HL-60/S4 treated with retinoic acid at 250 ng/mL for 4 days and 3 days (cell line): ENCODE results near the gene RNF150.

Experiments
- in situ Hi-C: fragments of 300-500 bp; cut with MboI; formaldehyde crosslinking; loops from 2 replicates; pipeline ENCODE4 v1.7.0; 2022; ENCODE audit warnings: low sequenced_read_pairs

The RNF150 gene

DNA sequence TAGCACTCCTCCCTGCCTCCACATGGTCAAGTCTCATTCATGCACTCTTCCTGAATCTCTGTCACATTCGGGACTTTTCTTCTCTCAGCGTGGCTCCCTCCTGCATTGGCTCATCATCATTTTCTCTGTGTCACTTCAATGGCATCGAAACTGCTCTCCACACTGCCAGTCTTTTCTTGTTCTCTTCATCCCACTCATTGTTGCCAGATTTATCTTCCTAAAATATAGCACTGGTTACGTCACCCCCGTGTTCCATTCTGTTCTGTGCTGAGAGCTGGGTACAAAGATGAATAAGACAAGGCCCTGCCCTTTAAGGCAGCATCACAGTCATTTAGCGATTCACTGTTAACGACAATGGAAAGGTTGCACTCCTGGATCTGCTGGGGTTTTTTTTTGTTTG lies 202.7 kb downstream of the RNF150 start:
- in situ Hi-C loops, result no loop called here

- in situ Hi-C loops, result no loop called here
Measured at GRCh38 chr4:140930011-140930410, 203.3 kb downstream of the RNF150 start.

- in situ Hi-C loops, result no loop called here
Measured at GRCh38 chr4:140928880-140929279, 204.4 kb downstream of the RNF150 start.

GRCh38 chr4:140926672-140927071 lies 206.6 kb downstream of the RNF150 start:
- in situ Hi-C loops, result no loop called here

GRCh38 chr4:140925417-140925816 lies 207.9 kb downstream of the RNF150 start:
- in situ Hi-C loops, result no loop called here

- in situ Hi-C loops, result no loop called here
Measured at GRCh38 chr4:140924761-140925392, 208.4 kb downstream of the RNF150 start.

- in situ Hi-C loops, result no loop called here
Measured at GRCh38 chr4:140906993-140907962, 226.0 kb downstream of the RNF150 start.

GRCh38 chr4:140904904-140905303 lies 228.4 kb downstream of the RNF150 start:
- in situ Hi-C loops, result no loop called here

GRCh38 chr4:140903522-140904475 lies 229.5 kb downstream of the RNF150 start:
- in situ Hi-C loops, result no loop called here

DNA sequence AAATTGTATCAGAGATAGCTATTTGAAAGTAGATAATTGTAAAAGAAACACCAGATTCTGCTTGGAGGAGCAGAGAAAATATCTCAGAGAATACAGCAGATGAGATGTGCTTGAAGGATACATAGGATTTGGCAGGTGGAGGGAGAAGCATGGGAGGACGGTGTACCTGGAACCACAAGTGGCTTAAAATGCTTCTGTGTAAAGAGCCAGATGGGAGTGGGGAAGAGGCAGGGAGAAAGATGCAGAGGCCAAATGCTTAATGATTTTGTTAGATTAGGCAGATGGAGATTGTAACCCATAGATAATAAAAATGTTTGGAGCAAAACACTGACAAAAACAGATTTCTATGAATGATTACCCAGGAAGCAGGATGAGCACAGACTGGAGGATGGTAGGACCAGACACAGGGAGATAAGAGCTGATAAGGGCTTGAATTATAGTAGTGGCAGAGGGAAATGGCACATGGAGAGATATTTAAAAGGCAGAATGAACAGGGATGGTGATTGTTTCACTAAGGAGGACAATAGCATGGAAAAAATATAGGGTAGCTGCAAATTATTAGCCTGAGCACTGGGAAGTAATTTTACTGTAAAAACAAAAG lies 231.4 kb downstream of the RNF150 start:
- in situ Hi-C loops, result no loop called here

- in situ Hi-C loops, result no loop called here
Measured at GRCh38 chr4:140893939-140894338, 239.3 kb downstream of the RNF150 start.

DNA sequence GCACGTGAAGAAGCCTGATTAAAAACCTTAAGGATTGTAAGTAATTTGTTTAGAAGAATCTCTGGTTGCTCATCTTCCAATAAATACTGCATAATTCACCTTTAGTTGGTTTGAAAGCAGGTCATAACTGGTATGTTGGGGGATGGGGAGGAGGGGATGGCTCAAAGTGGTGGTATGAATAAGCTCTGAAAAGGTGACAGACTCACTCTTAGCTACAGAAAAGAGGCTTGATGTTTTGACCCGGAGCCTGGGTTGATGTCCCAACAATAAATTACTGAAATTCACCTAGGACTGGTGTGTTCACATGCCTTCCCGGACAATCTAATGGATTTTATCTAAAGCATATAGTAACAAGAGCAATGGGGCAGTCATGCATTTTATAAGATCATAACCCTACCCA lies 245.2 kb downstream of the RNF150 start:
- in situ Hi-C loops, result no loop called here

DNA sequence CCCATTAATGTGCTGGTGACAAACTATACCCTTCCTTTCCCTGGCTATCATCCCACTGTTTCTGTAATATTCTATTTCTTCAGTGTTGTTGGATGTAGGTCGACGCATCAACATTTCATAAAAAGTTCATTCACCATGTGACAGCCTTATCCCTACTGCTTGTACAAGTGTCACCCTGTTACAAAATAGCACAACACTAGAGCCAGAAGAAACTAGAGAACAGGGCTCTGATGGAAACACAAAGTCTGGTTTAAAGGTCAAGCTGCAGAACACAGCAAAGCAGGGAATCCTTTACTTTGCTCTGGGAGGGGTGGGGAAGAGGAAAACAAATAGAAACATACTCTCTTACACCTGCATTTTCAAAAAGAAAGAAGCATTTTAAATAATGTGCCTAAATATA lies 245.8 kb downstream of the RNF150 start:
- in situ Hi-C loops, result no loop called here

DNA sequence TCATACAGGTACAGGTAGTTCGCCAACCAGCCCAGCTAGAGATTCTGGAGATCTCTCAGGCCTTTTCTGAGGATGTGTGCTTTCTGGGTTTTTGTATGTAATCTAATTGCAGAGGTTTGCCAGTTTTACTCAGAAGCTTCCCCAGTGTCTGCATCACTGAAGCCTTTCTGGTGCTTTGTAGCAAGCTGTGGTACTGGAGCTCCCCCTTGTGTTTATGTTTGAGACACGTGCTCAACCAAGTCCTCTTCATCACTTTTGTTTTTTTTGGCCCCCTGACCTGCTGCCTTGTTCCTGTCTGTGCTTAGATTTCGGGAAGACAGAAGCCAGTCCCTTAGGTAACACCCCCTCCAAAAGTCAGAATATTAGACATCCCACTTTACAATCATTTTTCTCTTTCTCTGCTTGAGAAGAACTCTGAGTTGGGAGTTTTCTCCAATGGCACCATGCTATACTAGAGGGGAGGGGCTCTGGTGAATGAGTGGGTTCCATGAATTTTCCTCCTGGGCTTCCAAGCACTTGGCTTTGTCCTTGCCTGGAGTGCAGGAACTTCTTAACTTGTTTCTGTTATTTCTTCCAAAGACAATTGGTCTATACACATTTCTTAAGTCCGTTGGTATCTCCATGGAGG lies 248.7 kb downstream of the RNF150 start:
- in situ Hi-C loops, result no loop called here

DNA sequence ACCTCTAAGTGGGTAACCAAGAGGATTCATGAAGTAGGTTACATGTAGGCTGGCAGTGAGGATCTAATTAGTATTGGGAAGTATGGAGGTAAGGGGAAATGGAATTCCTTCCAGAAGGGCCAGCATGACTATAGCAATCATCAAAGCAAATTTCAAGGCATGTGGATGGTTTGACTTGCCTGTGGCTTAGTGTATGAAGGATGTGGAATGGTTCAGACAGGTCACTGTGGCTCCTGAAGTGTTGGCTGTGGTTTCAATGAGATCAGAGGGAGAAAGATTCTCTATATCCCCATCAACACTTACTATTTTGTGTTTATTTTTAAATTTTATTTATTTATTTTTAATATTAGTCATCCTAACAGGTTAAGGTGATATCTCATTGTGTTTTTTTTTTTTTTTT lies 255.5 kb downstream of the RNF150 start:
- in situ Hi-C loops, result no loop called here

GRCh38 chr4:140876615-140877364 lies 256.5 kb downstream of the RNF150 start:
- in situ Hi-C loops, result no loop called here

DNA sequence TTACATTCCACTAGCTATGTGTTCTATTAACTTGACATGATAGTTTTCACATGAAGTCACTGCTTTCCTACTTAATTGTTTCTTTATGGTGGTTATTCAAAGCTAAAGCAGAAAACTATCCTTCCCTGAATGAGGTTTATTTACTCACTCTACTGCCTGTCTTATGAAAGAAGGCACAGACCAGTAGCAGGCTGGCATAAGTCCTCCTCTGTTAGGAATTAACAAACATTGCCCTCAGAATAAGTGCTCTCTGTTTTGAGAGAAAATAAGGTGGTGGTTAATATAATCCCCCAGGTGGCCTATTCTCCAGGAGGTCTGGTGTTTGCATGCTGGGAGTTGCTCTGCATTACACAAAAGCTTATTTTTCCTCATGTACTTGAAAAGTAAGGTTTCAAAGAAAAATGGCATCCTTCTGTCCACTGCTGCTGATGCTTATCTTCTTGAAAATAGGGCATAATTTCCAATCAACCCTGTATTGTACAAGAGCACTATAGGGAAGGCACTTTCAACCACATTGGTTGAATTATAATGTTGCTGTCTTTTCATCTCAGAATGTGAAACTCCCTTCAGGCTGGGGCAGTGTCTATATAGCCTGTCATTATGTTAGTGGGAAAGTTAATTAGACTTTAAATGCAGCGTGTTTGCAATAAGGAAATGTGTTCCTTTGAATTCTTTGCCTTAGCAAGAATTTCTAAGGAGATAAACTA lies 257.4 kb downstream of the RNF150 start:
- in situ Hi-C loops, result no loop called here

DNA sequence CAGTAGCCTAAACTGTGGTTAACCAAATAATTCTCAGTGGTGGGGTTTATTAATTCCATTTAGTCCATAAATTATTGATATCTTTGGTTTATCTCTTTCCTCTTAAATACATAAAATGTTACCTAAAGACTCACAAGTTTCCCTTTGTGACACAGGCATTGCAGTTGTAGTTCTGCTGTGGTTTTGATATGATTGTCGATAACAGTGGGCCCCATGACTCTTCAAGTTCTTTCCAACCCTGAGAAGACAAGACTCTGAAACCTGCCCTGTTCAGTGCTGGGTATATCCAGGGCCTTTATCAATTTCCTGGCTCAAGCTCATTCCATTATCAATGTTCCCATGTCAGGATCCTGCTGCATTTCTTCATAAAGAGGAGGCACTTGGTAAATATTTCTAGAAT lies 259.2 kb downstream of the RNF150 start:
- in situ Hi-C loops, result no loop called here

DNA sequence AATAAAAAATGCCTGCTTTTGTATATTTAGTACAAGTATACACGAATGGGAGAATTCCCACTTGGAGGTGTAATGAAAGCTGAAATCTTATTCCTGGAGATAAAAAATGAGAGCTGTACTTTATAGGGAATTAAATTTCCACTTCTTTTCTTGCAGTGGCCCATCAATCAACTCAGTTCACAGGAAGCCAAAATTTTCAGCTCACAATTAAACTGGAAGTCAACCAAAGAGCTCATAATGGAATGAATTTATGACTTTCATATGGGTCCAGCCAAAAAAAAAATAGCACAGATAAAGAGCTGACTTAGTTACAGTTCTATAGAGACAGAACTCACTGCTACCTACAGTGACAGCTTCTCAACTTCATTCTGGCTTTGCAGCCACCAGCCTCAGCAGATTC lies 261.9 kb downstream of the RNF150 start:
- in situ Hi-C loops, result no loop called here
